MM.1S (cell line): ENCODE measurements around the gene CUL3.

Experiments used
- DNase-seq: peaks from one replicate; pipeline ENCODE4 v3.0.0-alpha.2; 2015
- H2AFZ ChIP-seq: fragments of 300-600 bp; sonication (generic); 2 replicates; pipeline ENCODE4 v1.6.0; 2016; ENCODE audit warnings: antibody characterized with exemption, low read length
- H3F3A ChIP-seq: fragments of 300-600 bp; sonication (generic); 2 replicates; pipeline ENCODE4 v1.6.1; 2016; ENCODE audit warnings: mild to moderate bottlenecking, antibody characterized with exemption, low read length, moderate library complexity, mixed read lengths; ENCODE audit not compliant: insufficient read depth
- H3K27ac ChIP-seq: fragments of 300-600 bp; sonication (generic); 2 replicates; pipeline ENCODE4 v1.5.1; 2016; ENCODE audit warnings: mild to moderate bottlenecking, low read length
- H3K27me3 ChIP-seq: fragments of 300-600 bp; sonication (generic); replicated peaks from 2 replicates; pipeline ENCODE4 v1.6.0; 2016; ENCODE audit warnings: low read length; ENCODE audit not compliant: insufficient read depth
- H3K36me3 ChIP-seq: fragments of 300-600 bp; sonication (generic); replicated peaks from 2 replicates; pipeline ENCODE4 v1.6.1; 2016; ENCODE audit warnings: mild to moderate bottlenecking, low read length, mixed read lengths; ENCODE audit not compliant: insufficient read depth
- H3K4me1 ChIP-seq: fragments of 300-600 bp; sonication (generic); 2 replicates; pipeline ENCODE4 v1.6.1; 2016; ENCODE audit warnings: low read length, mixed read lengths
- H3K4me2 ChIP-seq: fragments of 300-600 bp; sonication (generic); 2 replicates; pipeline ENCODE4 v1.6.0; 2016; ENCODE audit warnings: low read depth, low read length
- H3K4me3 ChIP-seq: fragments of 300-600 bp; sonication (generic); 2 replicates; pipeline ENCODE4 v1.5.1; 2016; ENCODE audit warnings: low read length, mixed read lengths
- H3K79me2 ChIP-seq: fragments of 300-600 bp; sonication (generic); 2 replicates; pipeline ENCODE4 v1.6.1; 2016; ENCODE audit warnings: mixed run types, low read length, mixed read lengths
- H3K9ac ChIP-seq: fragments of 300-600 bp; sonication (generic); 2 replicates; pipeline ENCODE4 v1.6.1; 2016; ENCODE audit warnings: low read length, mixed read lengths
- H3K9me2 ChIP-seq: fragments of 300-600 bp; sonication (generic); replicated peaks from 2 replicates; pipeline ENCODE4 v1.6.1; 2016; ENCODE audit warnings: mild to moderate bottlenecking, low read length, mixed read lengths; ENCODE audit not compliant: insufficient read depth
- H3K9me3 ChIP-seq: fragments of 300-600 bp; sonication (generic); replicated peaks from 2 replicates; pipeline ENCODE4 v1.6.1; 2016; ENCODE audit warnings: mild to moderate bottlenecking, low read length, mixed read lengths; ENCODE audit not compliant: insufficient read depth
- H4K20me1 ChIP-seq: fragments of 300-600 bp; sonication (generic); 2 replicates; pipeline ENCODE4 v1.6.1; 2016; ENCODE audit warnings: mild to moderate bottlenecking, low read length, moderate library complexity, mixed read lengths; ENCODE audit not compliant: insufficient read depth
- CTCF ChIP-seq: fragments of 300-600 bp; sonication (generic); IDR thresholded peaks from 2 replicates; pipeline ENCODE4 v1.5.1; 2016; ENCODE audit warnings: antibody characterized with exemption, low read length, mixed read lengths
- EZH2 ChIP-seq: fragments of 300-600 bp; sonication (generic); optimal IDR thresholded peaks from 2 replicates; pipeline ENCODE3; 2017; ENCODE audit warnings: low read depth, mild to moderate bottlenecking, antibody characterized with exemption, low read length, mixed read lengths
- EZH2phosphoT487 ChIP-seq: fragments of 300-600 bp; sonication (generic); IDR thresholded peaks from 2 replicates; pipeline ENCODE4 v1.6.1; 2018; ENCODE audit warnings: antibody characterized with exemption, low read length

The CUL3 gene

DNA sequence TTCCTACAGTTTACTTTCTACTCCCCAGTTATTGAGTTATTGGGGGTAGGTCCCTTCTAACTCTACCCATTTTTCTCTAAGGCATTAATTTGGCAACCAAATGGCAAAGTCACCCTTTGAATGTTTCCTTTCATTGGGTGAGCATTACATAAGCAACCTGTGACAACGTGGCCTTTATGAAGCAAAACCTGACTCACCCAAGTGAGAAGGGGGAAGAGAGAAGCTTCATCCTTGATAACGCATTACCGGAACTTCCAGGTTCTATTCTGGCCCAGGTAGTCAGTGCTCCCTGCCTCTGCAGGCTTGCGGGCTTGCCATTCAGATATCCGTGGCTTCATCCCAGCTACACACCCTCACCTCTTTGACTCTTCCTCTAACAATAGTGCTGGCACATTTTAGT lies 144.2 kb downstream of the CUL3 start:
- DNase-seq, result no peak

DNA sequence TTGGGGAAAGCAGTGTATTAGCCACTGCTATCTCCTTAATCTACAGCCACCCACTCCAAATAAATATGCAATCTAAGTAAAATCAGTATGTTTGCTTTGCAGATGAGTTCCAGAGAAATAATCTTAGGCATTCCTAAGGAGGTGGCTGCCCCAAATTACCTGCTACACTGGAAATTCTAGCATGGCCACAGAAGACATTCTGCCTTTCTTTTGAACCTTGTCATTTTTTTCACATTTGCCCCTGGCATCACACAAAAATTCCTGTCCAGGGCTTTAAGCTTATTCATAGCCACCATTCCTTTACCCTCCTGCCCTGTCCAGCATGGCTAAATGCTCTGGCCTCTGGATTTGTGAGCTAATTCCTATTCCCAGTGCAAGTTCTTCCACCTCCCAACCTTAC lies 146.4 kb downstream of the CUL3 start:
- no peaks in the 10 kb centered on the region for H3K9me2 ChIP-seq
- no peaks in the 10 kb centered on the region for H3K9me3 ChIP-seq
- no peak overlapping the region for H3K9ac ChIP-seq
- no peak for TF ChIP-seq EZH2
- TF ChIP-seq CTCF, result no peak
- TF ChIP-seq EZH2phosphoT487, result no peak
- H4K20me1 ChIP-seq, result no peaks in the 10 kb centered on the region
- H3K4me2 ChIP-seq, result no peak overlapping the region
- no peaks in the 10 kb centered on the region for H3K36me3 ChIP-seq
- H3K27me3 ChIP-seq, result no peaks in the 10 kb centered on the region
- H3K79me2 ChIP-seq, result no peaks in the 10 kb centered on the region
- no peaks in the 10 kb centered on the region for H3K4me1 ChIP-seq
- H3F3A ChIP-seq, result no peaks in the 10 kb centered on the region
- no peak overlapping the region for H2AFZ ChIP-seq
- no peak overlapping the region for H3K4me3 ChIP-seq
- DNase-seq, result no peak
- no peak overlapping the region for H3K27ac ChIP-seq

More for the DNA sequence above, 144.2 kb downstream of the CUL3 start:
- no peaks in the 10 kb centered on the region for H3K36me3 ChIP-seq
- H3F3A ChIP-seq, result no peaks in the 10 kb centered on the region
- H3K27me3 ChIP-seq, result no peaks in the 10 kb centered on the region
- H3K4me2 ChIP-seq, result no peak overlapping the region
- H3K9me3 ChIP-seq, result no peaks in the 10 kb centered on the region
- no peaks in the 10 kb centered on the region for H3K4me1 ChIP-seq
- H4K20me1 ChIP-seq, result no peaks in the 10 kb centered on the region
- H3K4me3 ChIP-seq, result no peak overlapping the region
- H3K27ac ChIP-seq, result no peak overlapping the region
- H3K9ac ChIP-seq, result no peak overlapping the region
- TF ChIP-seq CTCF (no peak), EZH2 (no peak), EZH2phosphoT487 (no peak)
- H2AFZ ChIP-seq, result no peak overlapping the region
- H3K9me2 ChIP-seq, result no peaks in the 10 kb centered on the region
- no peaks in the 10 kb centered on the region for H3K79me2 ChIP-seq

GRCh38 chr2:224436634-224437033 lies 148.5 kb downstream of the CUL3 start:
- no peak overlapping the region for H2AFZ ChIP-seq
- no peaks in the 10 kb centered on the region for H3K9me3 ChIP-seq
- H3K9me2 ChIP-seq, result no peaks in the 10 kb centered on the region
- H3K4me1 ChIP-seq, result no peaks in the 10 kb centered on the region
- H3K27ac ChIP-seq, result no peak overlapping the region
- TF ChIP-seq EZH2phosphoT487, result no peak
- TF ChIP-seq CTCF, result no peak
- no peak for TF ChIP-seq EZH2
- H3K4me2 ChIP-seq, result no peak overlapping the region
- DNase-seq, result no peak
- H3F3A ChIP-seq, result no peaks in the 10 kb centered on the region
- no peak overlapping the region for H3K4me3 ChIP-seq
- H3K27me3 ChIP-seq, result no peaks in the 10 kb centered on the region
- no peaks in the 10 kb centered on the region for H4K20me1 ChIP-seq
- H3K9ac ChIP-seq, result no peak overlapping the region
- H3K36me3 ChIP-seq, result no peaks in the 10 kb centered on the region
- H3K79me2 ChIP-seq, result no peaks in the 10 kb centered on the region
